Progenitor cell of endocrine pancreas (in vitro differentiated cells): Measurements from ENCODE around the gene RIMBP2. TPM values are rescaled to one million over a fixed set of nuclear protein-coding genes. Genes with fewer than 3 reads are reported as not detected.

ENCODE experiments used
- DNase-seq: peaks from one replicate; pipeline ENCODE4 v3.0.0; 2021; ENCODE audit warnings: low spot score; ENCODE audit not compliant: unreplicated experiment
- H3K27ac Mint-ChIP-seq: 2 replicates; pipeline ENCODE4 v1.8.0; 2021; ENCODE audit warnings: mild to moderate bottlenecking, moderate library complexity, mixed read lengths
- H3K27me3 Mint-ChIP-seq: 2 replicates; pipeline ENCODE4 v1.8.0; 2021; ENCODE audit warnings: mixed read lengths
- H3K36me3 Mint-ChIP-seq: 2 replicates; pipeline ENCODE4 v1.8.0; 2022; ENCODE audit warnings: mixed read lengths; ENCODE audit not compliant: insufficient read depth
- H3K4me1 Mint-ChIP-seq: 2 replicates; pipeline ENCODE4 v1.8.0; 2021; ENCODE audit warnings: low read depth, mixed read lengths
- H3K4me3 Mint-ChIP-seq: 2 replicates; pipeline ENCODE4 v1.8.0; 2021; ENCODE audit warnings: low read depth, mild to moderate bottlenecking, moderate library complexity, mixed read lengths
- H3K9me3 Mint-ChIP-seq: 2 replicates; pipeline ENCODE4 v1.8.0; 2021; ENCODE audit warnings: low read depth, mixed read lengths
- total RNA-seq: library from RNA; stranded (reverse); gene quantifications from 2 replicates; pipeline ENCODE4 v1.2.1, GENCODE V29; 2021
- TF ChIP-seq, protein P1 (sequence below): fragments of 200-600 bp; sonication (generic); IDR thresholded peaks from one replicate; pipeline ENCODE4 v1.5.0; 2021; ENCODE audit warnings: antibody characterized with exemption, mild to moderate bottlenecking; ENCODE audit not compliant: unreplicated experiment

Gene RIMBP2
- total RNA-seq, 1 donor from 2014 or later, result 31.6 TPM

DNA sequence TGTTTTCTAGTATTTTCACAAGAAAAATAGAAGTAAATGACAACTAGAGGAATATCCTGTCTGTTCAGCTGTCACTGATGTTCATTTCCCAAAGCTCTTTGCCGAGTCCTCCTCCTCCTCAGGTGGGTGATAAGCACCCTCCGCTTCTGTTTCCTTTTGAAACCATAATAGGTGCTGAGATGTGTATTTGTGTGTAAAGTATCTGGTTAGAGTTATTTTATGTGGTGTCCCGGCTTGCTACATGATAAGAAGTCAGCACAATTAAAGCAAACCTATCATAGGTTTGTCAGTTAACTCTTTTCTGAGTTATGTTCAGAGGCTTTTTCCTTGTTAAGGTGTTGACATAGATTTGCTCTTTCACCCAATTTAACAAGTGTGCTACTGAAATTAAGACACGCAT, 296.0 kb downstream of the RIMBP2 start:
- Mint-ChIP-seq H3K4me3 (no peak overlapping the region), H3K9me3 (no peaks in the 10 kb centered on the region), H3K4me1 (peaks cover 2% of the 10 kb centered on the region), H3K27ac (no peak overlapping the region), H3K36me3 (peaks cover 2% of the 10 kb centered on the region), H3K27me3 (peaks cover 15% of the 10 kb centered on the region)
- TF ChIP-seq, protein P1, sequence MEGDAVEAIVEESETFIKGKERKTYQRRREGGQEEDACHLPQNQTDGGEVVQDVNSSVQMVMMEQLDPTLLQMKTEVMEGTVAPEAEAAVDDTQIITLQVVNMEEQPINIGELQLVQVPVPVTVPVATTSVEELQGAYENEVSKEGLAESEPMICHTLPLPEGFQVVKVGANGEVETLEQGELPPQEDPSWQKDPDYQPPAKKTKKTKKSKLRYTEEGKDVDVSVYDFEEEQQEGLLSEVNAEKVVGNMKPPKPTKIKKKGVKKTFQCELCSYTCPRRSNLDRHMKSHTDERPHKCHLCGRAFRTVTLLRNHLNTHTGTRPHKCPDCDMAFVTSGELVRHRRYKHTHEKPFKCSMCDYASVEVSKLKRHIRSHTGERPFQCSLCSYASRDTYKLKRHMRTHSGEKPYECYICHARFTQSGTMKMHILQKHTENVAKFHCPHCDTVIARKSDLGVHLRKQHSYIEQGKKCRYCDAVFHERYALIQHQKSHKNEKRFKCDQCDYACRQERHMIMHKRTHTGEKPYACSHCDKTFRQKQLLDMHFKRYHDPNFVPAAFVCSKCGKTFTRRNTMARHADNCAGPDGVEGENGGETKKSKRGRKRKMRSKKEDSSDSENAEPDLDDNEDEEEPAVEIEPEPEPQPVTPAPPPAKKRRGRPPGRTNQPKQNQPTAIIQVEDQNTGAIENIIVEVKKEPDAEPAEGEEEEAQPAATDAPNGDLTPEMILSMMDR, result no peak
- no peak for DNase-seq

GRCh38 chr12:130419116-130419515, 297.0 kb downstream of the RIMBP2 start:
- DNase-seq, result no peak
- H3K36me3 Mint-ChIP-seq, result peaks cover 2% of the 10 kb centered on the region
- no peak overlapping the region for H3K4me3 Mint-ChIP-seq
- no peaks in the 10 kb centered on the region for H3K9me3 Mint-ChIP-seq
- peaks cover 18% of the 10 kb centered on the region for H3K27me3 Mint-ChIP-seq
- no peak overlapping the region for H3K27ac Mint-ChIP-seq
- TF ChIP-seq, protein P1, result no peak
- peaks cover 2% of the 10 kb centered on the region for H3K4me1 Mint-ChIP-seq

DNA sequence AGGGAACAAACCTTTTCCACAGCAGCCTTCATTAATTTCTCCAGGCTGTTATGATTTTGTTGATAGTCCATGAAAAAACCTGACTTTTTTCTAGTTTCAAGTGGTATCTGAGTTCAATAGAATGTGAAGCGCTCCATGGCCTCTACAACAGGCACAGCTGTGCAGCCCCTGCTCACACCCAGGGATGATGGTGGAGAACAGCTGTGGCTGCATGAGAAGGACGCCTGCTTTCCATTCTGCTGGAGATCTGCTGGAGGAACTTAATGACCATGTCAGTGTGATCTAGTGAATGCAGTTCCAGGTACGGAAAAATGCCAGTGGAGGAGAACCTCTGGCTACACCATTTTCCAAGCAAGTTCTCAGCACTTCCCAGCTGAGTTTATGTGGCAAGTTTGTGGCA, 297.8 kb downstream of the RIMBP2 start:
- Mint-ChIP-seq H3K27me3 (peaks cover 16% of the 10 kb centered on the region), H3K4me3 (no peak overlapping the region), H3K4me1 (peaks cover 2% of the 10 kb centered on the region), H3K36me3 (no peaks in the 10 kb centered on the region), H3K9me3 (no peaks in the 10 kb centered on the region), H3K27ac (no peak overlapping the region)
- TF ChIP-seq, protein P1, result no peak
- no peak for DNase-seq

DNA sequence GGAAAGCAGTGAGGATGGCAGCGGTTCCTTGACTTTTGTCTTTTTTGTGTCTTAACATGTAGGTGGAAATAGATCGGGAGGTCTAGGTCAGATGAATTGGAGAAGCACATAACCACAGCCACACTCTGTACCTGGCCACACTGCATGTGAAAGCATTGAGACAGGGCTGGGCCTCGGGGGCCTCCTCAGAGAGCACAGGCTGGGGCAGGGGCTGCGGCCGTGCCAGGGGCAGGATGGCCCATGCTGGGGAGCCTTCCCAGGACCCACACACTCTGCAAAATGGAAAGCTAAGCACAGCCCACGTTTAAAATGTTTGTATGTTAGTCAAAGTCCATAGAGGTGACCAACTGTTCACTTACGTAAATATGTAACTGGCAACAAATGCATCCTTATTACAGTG, 301.7 kb downstream of the RIMBP2 start:
- Mint-ChIP-seq H3K36me3 (no peaks in the 10 kb centered on the region), H3K4me3 (no peak overlapping the region), H3K4me1 (no peaks in the 10 kb centered on the region), H3K27ac (no peak overlapping the region), H3K27me3 (peaks cover 7% of the 10 kb centered on the region), H3K9me3 (no peaks in the 10 kb centered on the region)
- DNase-seq, result no peak
- TF ChIP-seq, protein P1, result no peak

GRCh38 chr12:130413909-130414308, 302.2 kb downstream of the RIMBP2 start:
- Mint-ChIP-seq H3K27ac (no peak overlapping the region), H3K9me3 (no peaks in the 10 kb centered on the region), H3K4me3 (no peak overlapping the region), H3K36me3 (no peaks in the 10 kb centered on the region), H3K4me1 (no peaks in the 10 kb centered on the region), H3K27me3 (peaks cover 7% of the 10 kb centered on the region)
- TF ChIP-seq, protein P1, result no peak
- no peak for DNase-seq
